Panc1 (cell line): ENCODE data around the gene RBBP5. TPM values are rescaled to one million over a fixed set of nuclear protein-coding genes. Genes with fewer than 3 reads are reported as not detected.

ENCODE experiments used
- ATAC-seq: fragments of 200-7000 bp; cut with Tn5 transposase; 2 replicates; pipeline ENCODE4 v1.9.1; 2020; ENCODE audit warnings: mild to moderate bottlenecking, moderate library complexity
- BruUV-seq: library from RNA; stranded (reverse); fragments of 400-500 nt; replicated peaks from 2 replicates; lab custom pipeline; 2021; lab: Mats Ljungman, UMichigan
- CTCF ChIA-PET: fragments of 300-600 bp; sonication (Branson Sonifier 250); formaldehyde crosslinking; loops from one replicate; lab custom pipeline; 2022; ENCODE audit warnings: antibody characterized with exemption; lab: Charles Lee
- POLR2A ChIA-PET: fragments of 300-600 bp; sonication (Branson Sonifier 250); formaldehyde crosslinking; loops from one replicate; lab custom pipeline; 2022; ENCODE audit warnings: antibody characterized with exemption; lab: Charles Lee
- DNase-seq: peaks from one replicate; pipeline ENCODE4 v3.0.0-alpha.2; 2010; ENCODE audit warnings: low read depth, low spot score
- H3K27ac ChIP-seq: 2 replicates; pipeline ENCODE4 v1.5.1; 2011; ENCODE audit warnings: mild to moderate bottlenecking, low read length, inconsistent platforms
- H3K27me3 ChIP-seq: fragments of 200-500 bp; sonication (Bioruptor generic); 2 replicates; pipeline ENCODE4 v1.6.0; 2014; ENCODE audit warnings: low read length, inconsistent platforms; ENCODE audit not compliant: control insufficient read depth, insufficient read depth
- H3K36me3 ChIP-seq: fragments of 200-500 bp; sonication (Bioruptor generic); 2 replicates; pipeline ENCODE4 v1.5.1; 2014; ENCODE audit warnings: inconsistent platforms, mild to moderate bottlenecking, low read length, moderate library complexity; ENCODE audit not compliant: control insufficient read depth, insufficient read depth
- H3K4me1 ChIP-seq: 2 replicates; pipeline ENCODE4 v1.5.1; 2011; ENCODE audit warnings: inconsistent platforms, mild to moderate bottlenecking, low read length, moderate library complexity; ENCODE audit not compliant: control insufficient read depth, insufficient read depth
- H3K4me3 ChIP-seq, 2 experiments: 2 replicates each; pipeline ENCODE4 v1.5.1; 2011 to 2012; ENCODE audit warnings: low read depth in 2 of 2, low read length in 2 of 2, mild to moderate bottlenecking in 2 of 2, inconsistent platforms in 1 of 2, moderate library complexity in 1 of 2
- H3K9me3 ChIP-seq: fragments of 200-500 bp; sonication (Bioruptor generic); 2 replicates; pipeline ENCODE4 v1.5.1; 2014; ENCODE audit warnings: low read depth, mild to moderate bottlenecking, inconsistent platforms, low read length, moderate library complexity; ENCODE audit not compliant: control insufficient read depth, insufficient read depth
- POLR2AphosphoS5 ChIP-seq: IDR thresholded peaks from 2 replicates; pipeline ENCODE4 v1.6.1; 2012; ENCODE audit warnings: mild to moderate bottlenecking, low read depth, low read length, moderate library complexity
- SIN3A ChIP-seq: IDR thresholded peaks from 2 replicates; pipeline ENCODE4 v1.6.1; 2012; ENCODE audit warnings: low read depth, mild to moderate bottlenecking, low read length, moderate library complexity, borderline replicate concordance; ENCODE audit not compliant: insufficient read depth
- TCF7L2 ChIP-seq: IDR thresholded peaks from 2 replicates; pipeline ENCODE4 v1.6.1; 2011; ENCODE audit warnings: mild to moderate bottlenecking, low read depth, low read length, inconsistent platforms
- in situ Hi-C: cut with HindIII; loops from 2 replicates; pipeline ENCODE4 v1.10.0; 2016; ENCODE audit warnings: low sequenced_read_pairs, low pct_unique_long_range_greater_than_20kb
- intact Hi-C: fragments of 100-400 bp; cut with micrococcal nuclease; formaldehyde crosslinking; loops from one replicate; pipeline ENCODE4 v1.10.0; 2022; ENCODE audit not compliant: unreplicated experiment
- total RNA-seq: library from RNA; stranded (reverse); gene quantifications from one replicate; pipeline ENCODE4 v1.2.1, GENCODE V29; 2021; ENCODE audit not compliant: unreplicated experiment
- TF ChIP-seq, protein P1 (sequence below): fragments of 450-650 bp; IDR thresholded peaks from 2 replicates; pipeline ENCODE4 v1.5.1; 2017; ENCODE audit warnings: mild to moderate bottlenecking
- TF ChIP-seq, protein P2 (sequence below), 2 experiments: IDR thresholded peaks; 2 replicates each; pipeline ENCODE4 v1.6.1; 2011 to 2012; ENCODE audit warnings: low read depth in 2 of 2, control low read depth in 1 of 2, low read length in 1 of 2, mild to moderate bottlenecking in 1 of 2, moderate library complexity in 1 of 2; ENCODE audit not compliant: insufficient read depth in 1 of 2

Gene RBBP5
- total RNA-seq, 1 experiment from 2014 or later, result 22.2 TPM

DNA sequence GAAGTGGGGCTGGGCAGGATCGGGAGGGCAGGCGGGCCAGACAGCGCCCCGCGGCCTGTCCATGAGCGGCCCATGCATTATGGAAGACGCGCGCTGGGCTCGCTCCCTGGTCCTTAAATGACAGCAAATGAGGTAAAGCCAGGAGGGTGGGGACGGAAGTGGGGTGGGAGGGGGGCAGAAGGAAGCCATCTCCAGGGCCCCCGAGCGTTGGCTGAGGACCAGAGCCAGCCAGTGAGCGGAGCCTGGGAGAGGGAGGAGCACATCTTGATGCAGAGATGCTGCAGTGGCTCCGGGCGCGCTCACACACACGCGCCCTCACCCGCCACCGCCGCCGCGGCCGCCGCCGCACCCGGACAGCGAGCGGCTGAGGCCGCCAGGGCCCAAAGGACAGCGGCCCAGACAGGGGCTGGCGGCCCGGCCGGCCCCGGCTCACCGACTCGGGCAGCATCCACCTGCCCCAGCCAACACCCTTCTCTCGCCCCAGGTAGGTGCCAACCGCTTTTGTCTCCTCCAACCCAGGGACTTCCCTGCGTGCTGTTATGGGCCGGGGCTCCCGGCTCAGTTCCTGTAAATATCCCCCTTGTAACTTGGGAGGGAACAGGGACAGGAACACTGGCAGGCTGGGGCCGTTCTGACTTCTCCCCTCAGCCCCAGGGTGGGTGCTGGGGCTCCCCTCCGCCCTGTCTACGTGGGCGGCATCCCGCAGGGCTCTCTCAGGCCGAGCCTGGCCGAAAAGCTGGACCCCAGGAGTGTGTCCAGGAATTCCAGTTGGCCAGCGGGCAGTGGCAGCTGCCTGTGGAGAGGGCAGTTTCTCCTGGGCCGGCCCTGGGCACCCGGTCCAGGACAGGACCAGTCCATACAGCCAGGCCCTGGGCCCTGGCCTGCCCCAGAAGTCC lies 78.6 kb downstream of the RBBP5 start, which contains the start of gene CNTN2:
TSS of gene CNTN2 (plus strand) at position 302 of the 896 bp plus-strand sequence. CDS start 9,974 bp downstream, outside the sequence.
- ChIA-PET CTCF (no interaction called here), POLR2A (no interaction called here)
- Histone ChIP-seq H3K36me3 (no peaks in the 10 kb centered on the region), H3K27me3 (peaks cover 15% of the 10 kb centered on the region), H3K9me3 (no peaks in the 10 kb centered on the region), H3K27ac (no peak within 1 kb of the TSS), H3K4me1 (no peaks in the 10 kb centered on the region), H3K4me3 (no peak within 1 kb of the TSS)
- intact Hi-C loops (no loop called here), in situ Hi-C loops (no loop called here)
- TF ChIP-seq SIN3A (no peak), POLR2AphosphoS5 (no peak), TCF7L2 (no peak)
- TF ChIP-seq, protein P1, sequence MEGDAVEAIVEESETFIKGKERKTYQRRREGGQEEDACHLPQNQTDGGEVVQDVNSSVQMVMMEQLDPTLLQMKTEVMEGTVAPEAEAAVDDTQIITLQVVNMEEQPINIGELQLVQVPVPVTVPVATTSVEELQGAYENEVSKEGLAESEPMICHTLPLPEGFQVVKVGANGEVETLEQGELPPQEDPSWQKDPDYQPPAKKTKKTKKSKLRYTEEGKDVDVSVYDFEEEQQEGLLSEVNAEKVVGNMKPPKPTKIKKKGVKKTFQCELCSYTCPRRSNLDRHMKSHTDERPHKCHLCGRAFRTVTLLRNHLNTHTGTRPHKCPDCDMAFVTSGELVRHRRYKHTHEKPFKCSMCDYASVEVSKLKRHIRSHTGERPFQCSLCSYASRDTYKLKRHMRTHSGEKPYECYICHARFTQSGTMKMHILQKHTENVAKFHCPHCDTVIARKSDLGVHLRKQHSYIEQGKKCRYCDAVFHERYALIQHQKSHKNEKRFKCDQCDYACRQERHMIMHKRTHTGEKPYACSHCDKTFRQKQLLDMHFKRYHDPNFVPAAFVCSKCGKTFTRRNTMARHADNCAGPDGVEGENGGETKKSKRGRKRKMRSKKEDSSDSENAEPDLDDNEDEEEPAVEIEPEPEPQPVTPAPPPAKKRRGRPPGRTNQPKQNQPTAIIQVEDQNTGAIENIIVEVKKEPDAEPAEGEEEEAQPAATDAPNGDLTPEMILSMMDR, result no peak
- TF ChIP-seq, protein P2, sequence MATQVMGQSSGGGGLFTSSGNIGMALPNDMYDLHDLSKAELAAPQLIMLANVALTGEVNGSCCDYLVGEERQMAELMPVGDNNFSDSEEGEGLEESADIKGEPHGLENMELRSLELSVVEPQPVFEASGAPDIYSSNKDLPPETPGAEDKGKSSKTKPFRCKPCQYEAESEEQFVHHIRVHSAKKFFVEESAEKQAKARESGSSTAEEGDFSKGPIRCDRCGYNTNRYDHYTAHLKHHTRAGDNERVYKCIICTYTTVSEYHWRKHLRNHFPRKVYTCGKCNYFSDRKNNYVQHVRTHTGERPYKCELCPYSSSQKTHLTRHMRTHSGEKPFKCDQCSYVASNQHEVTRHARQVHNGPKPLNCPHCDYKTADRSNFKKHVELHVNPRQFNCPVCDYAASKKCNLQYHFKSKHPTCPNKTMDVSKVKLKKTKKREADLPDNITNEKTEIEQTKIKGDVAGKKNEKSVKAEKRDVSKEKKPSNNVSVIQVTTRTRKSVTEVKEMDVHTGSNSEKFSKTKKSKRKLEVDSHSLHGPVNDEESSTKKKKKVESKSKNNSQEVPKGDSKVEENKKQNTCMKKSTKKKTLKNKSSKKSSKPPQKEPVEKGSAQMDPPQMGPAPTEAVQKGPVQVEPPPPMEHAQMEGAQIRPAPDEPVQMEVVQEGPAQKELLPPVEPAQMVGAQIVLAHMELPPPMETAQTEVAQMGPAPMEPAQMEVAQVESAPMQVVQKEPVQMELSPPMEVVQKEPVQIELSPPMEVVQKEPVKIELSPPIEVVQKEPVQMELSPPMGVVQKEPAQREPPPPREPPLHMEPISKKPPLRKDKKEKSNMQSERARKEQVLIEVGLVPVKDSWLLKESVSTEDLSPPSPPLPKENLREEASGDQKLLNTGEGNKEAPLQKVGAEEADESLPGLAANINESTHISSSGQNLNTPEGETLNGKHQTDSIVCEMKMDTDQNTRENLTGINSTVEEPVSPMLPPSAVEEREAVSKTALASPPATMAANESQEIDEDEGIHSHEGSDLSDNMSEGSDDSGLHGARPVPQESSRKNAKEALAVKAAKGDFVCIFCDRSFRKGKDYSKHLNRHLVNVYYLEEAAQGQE (IDR thresholded peaks at IDR 0.05; ENCODE audit: insufficient read depth in 1 of 2, low read depth in 2 of 2, low read length in 1 of 2), result no peak
- BruUV-seq, result no TSS peak
- ATAC-seq (peak; percentile 60), DNase-seq (no peak)

DNA sequence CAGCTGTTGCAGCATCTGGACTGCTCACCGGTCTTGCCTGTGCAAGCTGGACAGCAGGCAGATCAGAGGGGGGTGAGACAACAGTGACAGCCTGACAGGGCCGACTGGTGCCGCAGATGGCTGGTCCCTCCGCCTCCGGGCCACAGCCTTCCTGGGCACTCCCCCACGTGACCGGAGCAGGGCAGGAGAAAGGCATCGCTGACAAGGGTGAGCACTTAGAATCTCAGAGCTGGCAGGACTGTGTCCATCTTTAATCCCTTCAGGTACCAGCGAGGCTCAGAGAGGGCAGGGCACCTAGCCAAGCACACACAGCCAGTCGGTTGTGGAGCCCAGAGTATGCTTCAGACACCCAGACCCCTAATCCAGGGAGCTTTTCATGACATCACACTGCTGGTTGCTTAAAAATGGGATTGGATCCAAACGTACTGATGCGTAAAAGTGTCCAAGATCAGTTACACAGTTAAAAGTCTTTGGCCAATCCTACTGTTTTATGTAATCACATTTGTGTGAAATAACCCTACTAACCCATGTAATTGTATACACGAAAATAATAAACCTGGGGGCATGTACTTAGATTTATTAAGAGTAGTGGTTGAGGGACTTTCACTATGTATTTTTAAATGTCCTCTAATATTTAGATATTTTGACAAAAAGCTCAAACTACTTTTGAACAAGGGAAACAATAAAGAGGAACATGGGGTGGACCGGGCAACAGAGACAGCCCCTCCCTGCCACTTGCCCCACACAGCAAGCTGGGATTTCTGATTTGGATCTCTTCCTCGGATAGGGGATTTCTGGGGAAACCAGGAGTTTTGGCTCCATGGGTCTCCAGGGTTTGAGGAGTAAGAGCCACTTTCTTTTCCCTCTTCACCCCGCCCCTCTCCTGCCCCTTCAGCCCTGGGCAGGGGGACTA lies 79.5 kb downstream of the RBBP5 start:
- H3K9me3 ChIP-seq, result no peaks in the 10 kb centered on the region
- intact Hi-C loops (no loop called here), in situ Hi-C loops (no loop called here)
- peaks cover 15% of the 10 kb centered on the region for H3K27me3 ChIP-seq
- ChIA-PET POLR2A (no interaction called here), CTCF (no interaction called here)
- no peaks in the 10 kb centered on the region for H3K4me1 ChIP-seq
- no peak for TF ChIP-seq POLR2AphosphoS5
- TF ChIP-seq, protein P2 (IDR thresholded peaks at IDR 0.05; ENCODE audit: insufficient read depth in 1 of 2, low read depth in 2 of 2, low read length in 1 of 2), result no peak
- TF ChIP-seq SIN3A, result no peak
- TF ChIP-seq, protein P1, result no peak
- TF ChIP-seq TCF7L2, result no peak
- no TSS peak for BruUV-seq
- ATAC-seq (no peak; the same call in 1 of the 2 replicates), DNase-seq (no peak)
- no peak overlapping the region for H3K4me3 ChIP-seq
- H3K27ac ChIP-seq, result no peak overlapping the region
- no peaks in the 10 kb centered on the region for H3K36me3 ChIP-seq
